GM12892 (cell line): ENCODE data around the gene CEP72.
"Not testable (repeated sequence)": the region's sequence is repeated elsewhere in the genome, so short reads cannot be mapped to it uniquely, and the experiment has no call there.

Experiments used
- DNase-seq: peaks from one replicate; pipeline ENCODE4 v3.0.0; 2011; ENCODE audit not compliant: insufficient read length
- FAIRE-seq: peaks from 2 replicates; lab custom pipeline; 2011; peaks lifted over from hg19 to GRCh38; lab: Jason Lieb, UNC
- POLR2A ChIP-seq: IDR thresholded peaks from 2 replicates; pipeline ENCODE4 v1.6.1; 2011; ENCODE audit warnings: low read depth, low read length, control low read depth
- POLR2AphosphoS5 ChIP-seq: IDR thresholded peaks from 2 replicates; pipeline ENCODE4 v1.6.1; 2011; ENCODE audit warnings: low read depth, low read length, control low read depth
- TAF1 ChIP-seq: IDR thresholded peaks from 2 replicates; pipeline ENCODE4 v1.6.1; 2011; ENCODE audit warnings: low read depth, mild to moderate bottlenecking, control low read depth, low read length, borderline replicate concordance

The CEP72 gene

DNA sequence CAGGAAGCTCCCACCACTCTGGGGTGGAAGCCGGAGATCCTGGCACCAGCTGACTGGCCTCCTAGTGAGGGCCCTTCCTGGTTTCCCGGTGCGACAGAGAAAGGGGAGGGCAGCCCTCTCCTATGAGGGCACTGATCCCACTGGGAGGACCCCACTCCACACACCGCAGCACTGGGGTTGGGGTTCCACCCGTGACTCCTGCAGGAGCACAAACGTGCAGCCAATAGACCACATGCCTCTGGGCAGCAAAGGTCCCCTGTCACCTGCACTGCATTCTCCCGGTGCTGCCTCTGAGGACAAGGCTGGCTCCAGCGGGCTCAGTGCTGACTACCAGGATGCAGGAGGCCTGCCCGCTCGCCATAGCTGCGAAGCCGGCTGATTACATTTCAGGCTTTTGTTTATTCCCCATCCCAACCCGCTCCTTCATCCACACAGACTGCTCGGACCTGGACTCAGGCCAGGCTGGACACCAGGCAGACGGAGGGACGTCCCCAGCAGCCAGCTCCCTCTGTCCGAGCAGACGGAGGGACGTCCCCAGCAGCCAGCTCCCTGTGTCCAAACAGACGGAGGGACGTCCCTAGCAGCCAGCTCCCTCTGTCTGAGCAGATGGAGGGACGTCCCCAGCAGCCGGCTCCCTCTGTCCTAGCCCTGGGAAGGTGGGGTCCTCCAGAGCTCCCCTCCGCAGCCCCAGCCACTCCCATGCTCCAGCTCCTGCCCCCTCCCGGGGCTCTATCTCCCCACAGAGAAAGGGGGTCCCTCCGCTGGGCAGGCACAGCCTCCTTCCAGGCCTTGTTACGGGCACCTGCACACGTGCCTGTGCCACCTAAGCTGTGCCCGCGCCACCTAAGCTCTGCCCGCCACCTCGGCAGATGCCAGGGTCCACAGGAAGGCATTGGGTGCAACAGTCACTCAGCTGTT is 8.8 kb upstream of the CEP72 start:
- TF ChIP-seq POLR2A = no peak
- no peak for TF ChIP-seq POLR2AphosphoS5
- no peak for TF ChIP-seq TAF1
- no peak for DNase-seq
- FAIRE-seq = no peak

DNA sequence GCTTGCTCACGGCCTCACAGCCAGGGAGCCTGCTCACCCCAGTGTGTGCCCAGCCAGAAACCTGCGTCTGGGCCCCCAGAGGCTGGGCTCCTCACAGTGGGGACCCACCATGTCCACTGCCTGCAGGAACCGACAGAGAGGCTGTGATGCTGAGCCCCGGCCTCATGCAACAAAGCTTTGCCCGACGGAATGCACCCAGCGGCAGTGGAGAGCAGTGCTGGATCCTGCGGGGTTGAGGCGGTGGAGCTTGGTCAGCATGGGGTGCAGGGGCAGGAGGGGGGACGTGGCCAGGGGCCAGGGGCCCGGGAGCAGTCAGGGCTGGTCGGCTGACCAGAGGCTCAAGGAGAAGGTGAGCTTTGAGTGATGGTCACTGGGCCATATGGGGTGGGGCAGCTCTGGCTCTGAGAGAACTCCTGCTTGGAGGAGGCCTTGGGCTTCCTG is 7.7 kb upstream of the CEP72 start:
- FAIRE-seq = no peak
- TF ChIP-seq POLR2A = no peak
- TF ChIP-seq POLR2AphosphoS5 = no peak
- TF ChIP-seq TAF1 = no peak
- DNase-seq = no peak

DNA sequence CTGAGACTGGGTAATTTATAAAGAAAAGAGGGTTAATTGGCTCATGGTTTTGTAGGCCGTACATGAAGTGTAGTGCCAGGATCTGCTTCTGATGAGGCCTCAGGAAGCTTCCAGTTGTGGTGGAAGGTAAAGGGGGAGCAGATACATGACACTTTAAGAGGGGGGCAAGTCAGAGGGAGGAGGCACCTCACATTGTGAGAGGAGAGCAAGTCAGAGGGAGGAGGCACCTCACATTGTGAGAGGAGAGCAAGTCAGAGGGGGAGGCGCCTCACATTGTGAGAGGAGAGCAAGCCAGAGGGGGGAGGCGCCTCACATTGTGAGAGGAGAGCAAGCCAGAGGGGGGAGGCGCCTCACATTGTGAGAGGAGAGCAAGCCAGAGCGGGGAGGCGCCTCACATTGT is 7.0 kb upstream of the CEP72 start:
- FAIRE-seq, DNase-seq: not testable (repeated sequence)

DNA sequence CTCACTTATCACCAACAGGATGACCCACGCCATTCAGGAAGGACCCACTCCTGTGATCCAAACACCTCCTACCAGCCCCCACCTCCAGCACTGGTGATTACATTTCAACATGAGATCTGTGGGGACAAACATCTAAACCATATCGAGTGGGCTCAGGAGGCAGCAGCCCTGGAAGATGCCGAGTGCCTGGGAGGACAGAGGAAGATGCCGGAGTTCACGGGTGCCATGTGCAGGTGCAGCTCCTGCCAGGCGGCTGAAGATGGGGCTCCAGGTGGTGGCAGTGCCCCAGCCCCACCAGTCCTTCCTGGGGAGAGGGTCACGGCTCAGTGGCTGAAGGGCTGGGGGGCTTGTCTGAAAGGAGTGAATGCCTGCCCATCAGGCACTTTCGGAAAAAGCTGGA is 6.1 kb upstream of the CEP72 start:
- TF ChIP-seq POLR2A = no peak
- no peak for TF ChIP-seq TAF1
- no peak for TF ChIP-seq POLR2AphosphoS5
- no peak for FAIRE-seq
- no peak for DNase-seq

DNA sequence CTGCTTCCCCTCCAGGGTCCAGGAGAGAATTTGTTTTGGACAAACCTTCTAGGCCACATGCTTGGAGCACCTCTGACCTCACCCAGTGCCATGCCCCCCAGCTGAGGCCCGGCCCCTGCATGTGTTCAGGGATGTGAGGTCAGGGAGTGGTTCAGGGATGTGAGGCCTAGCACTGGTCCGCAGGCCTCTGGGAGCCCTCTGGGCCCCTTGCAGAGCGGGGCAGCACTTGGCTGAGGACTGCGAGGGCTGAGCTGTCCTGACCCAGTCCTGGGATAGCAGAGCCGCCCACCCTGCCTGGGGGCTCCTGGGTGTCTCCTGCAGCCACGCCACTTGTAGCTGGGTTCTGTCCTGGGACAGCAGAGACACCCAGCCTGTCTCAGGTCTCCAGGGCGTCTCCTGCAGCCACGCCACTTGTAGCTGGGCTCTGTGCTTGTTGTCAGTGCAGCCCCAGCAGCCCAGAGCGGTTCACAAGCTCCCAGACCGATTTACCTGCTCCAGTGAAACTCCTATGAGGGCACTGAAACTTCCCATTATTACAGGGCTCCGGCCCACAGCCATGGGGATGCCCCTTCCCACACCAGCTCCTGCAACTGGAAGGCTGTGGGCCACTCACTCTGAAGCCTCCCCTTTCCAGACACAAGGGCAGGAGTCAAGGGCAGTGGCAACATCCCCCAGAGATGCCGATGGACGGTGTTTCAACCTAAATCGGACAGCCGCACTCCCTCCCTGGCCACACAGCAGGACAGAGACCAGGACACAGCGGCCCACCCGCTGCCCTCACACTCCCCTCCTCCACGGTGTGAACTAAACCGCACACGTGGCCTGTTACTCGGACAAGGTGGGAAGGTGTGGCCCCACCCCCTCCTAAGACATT is 5.4 kb upstream of the CEP72 start:
- FAIRE-seq = no peak
- no peak for DNase-seq
- TF ChIP-seq TAF1 = no peak

DNA sequence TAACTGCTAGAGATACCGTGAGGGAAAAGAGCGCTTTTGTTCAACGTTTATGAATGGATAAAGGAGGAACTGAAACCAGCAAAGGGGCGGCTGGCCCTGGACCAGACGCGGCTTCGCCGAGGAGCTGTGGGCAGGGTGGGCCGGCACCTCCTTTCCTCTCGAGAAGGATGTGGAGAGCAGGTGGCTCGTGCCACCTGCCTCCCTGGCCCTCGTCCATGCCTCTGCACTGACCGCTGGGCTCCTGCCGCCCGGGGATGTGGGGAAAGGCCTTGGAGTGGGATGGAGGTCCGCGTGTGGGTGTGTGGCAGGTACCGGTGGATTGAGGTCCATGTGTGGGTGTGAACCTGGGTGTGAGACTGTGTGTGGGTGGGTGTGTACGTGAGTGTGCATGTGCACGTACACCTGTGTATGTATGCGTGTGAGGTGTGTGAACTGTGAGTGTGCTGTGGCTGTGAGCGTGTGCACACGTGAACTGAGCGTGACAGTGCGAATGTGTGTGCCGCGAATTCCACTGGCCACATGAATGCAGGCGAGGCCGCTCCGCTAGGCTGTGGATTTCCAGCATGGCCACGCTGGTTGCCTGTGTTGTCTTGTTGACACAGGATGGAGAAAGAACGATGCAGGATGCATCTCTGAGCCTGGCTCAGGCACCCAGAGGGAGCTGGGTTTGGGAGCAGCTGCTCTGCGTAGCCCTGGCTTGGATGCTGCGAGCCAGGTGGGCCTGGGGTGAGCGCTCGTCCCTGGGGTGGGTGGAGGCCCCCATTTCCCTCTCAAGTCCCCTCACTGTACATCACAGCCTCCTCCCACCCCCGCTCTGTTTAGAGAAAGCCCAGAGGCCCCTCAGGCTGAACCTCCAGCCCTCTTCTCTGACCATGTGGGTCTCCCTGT is 4.4 kb upstream of the CEP72 start:
- DNase-seq (no peak), FAIRE-seq (peak; percentile 84)
- TF ChIP-seq POLR2A (no peak), POLR2AphosphoS5 (no peak), TAF1 (no peak)

DNA sequence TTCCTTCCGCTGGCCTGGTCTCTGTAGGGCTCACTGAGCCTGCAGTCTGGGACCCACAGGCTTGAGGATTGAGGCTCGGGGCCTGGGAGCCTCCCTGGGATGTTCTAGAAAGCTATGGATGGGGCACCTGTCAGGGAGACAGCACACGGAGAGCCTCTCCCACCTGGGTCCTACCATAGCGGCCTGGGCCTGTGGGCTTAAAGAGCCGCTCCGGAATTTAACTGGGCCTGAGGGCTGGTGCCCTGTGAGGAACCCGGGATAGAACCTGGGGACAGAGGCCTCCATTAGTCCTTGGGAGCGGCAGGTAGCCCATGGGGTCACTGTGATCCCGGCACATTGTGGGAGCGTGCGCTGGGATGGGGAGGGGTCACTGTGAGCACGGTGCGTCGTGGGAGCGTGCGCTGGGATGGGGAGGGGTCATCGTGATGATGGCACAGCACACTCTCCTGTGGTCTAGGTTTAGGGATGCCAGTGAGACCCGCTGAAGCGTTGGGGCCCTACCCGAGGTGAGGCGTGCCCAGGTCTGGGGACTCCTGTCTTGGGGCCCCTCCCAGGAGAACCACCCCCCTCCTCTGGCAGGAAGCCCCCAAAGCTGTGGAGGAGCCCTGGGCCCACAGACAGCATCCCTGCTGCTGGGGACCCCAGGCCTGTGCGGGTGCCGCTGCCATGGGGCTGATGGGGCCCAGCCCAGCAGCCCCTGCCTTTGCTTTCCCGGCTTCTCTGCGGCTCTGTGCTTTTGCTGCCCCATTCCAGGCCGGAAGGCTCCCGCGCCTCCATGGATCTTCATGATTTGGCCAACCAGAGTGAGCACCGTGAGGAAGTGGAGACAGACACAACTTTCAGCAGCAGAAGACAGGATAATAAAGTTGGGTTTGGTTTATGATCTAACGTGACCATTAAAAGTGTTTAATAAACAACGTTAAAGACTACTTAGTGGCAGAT is 3.4 kb upstream of the CEP72 start:
- no peak for DNase-seq
- TF ChIP-seq POLR2AphosphoS5 = no peak
- TF ChIP-seq POLR2A = no peak
- TF ChIP-seq TAF1 = no peak
- no peak for FAIRE-seq

DNA sequence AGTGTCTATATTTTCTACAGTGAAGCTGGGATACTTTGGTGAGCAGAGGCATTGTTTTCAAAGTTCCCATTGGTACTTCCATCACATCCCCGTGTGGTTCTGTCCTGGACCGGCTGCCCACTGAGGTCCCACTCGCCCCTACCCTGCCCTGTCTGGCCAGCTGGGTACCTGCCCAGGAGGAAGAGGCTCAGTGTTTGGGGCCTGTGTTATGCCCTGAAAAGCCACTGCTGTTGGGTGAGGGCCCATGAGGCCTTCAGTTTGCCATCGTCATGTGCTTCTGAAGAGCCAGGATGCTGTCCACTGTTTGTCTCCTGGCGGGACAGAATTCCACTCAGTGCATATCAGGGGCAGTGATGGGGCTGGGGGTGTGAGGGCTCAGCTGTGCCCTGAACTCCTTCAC is 2.6 kb upstream of the CEP72 start:
- no peak for FAIRE-seq
- TF ChIP-seq TAF1 (no peak), POLR2A (no peak), POLR2AphosphoS5 (no peak)

DNA sequence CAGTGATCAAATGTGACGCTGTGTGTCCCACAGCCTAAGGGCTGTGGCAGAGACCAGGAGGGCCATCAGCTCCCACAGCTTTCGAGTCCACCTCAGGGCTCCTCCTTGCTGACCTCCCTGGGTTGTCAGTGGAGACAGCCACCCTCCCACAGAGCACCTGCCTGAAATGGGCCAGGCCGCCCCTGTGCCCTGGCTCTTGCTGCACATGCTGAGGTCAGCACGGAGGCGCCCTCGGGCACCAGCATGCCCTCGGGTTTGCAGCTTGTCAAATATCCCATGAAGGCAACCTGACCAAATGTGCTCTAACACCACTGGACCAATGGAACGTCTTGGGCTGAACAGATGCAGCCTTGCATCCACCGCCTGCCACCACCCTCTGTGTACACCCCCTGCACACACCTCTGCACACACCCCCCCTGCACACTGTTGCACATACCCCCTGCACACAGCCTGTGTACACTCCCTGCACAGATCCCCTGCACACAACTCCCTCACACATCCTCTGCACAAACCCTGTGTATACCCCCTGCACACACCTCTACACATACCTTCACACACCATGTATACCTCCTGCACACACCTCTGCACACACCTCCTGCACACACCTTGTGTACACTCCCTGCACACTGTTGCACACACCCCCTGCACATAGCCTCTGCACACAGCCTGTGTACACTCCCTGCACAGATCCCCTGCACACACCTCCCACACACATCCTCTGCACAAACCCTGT is 2.0 kb upstream of the CEP72 start:
- FAIRE-seq = no peak
- DNase-seq = no peak
- TF ChIP-seq POLR2AphosphoS5 = no peak
- TF ChIP-seq POLR2A = no peak
- TF ChIP-seq TAF1 = no peak

More for the DNA sequence above, 2.6 kb upstream of the CEP72 start:
- no peak for DNase-seq
